Heart left ventricle (tissue), 13 donors: ENCODE measurements around the gene RNF114.

Experiments used
- CTCF ChIP-seq, 12 donors: fragments of 200-600 bp; sonication (generic) in 4 of 12; IDR thresholded peaks; one replicate each; pipeline versions ENCODE4 v1.5.0 to v1.8.0; 2018 to 2022; ENCODE audit warnings: antibody characterized with exemption in 12 of 12, mild to moderate bottlenecking in 5 of 12
- POLR2A ChIP-seq, 2 donors: fragments of 450-650 bp; IDR thresholded peaks; one replicate each; pipeline ENCODE4 v1.6.1; 2017; ENCODE audit warnings: antibody characterized with exemption in 2 of 2, mild to moderate bottlenecking in 2 of 2, moderate library complexity in 2 of 2
- donor health status: ischemic (EF 13 %, LVEDD 7.1; RV severe dilation, severe dysfunction).
- donor health status: DM: no; HTN: yes; CAD: no.
- donor health status: DM: no; HTN: no; CAD: no.
- donor health status: ischemic (EF 25% LVEDD 6.9; RV normal size, moderate dysfunction).
- donor health status: ischemic (EF 25% LVEDD 5.7; RV mildly dilated, moderate dysfunction).
- donor health status: ischemic (EF 35%, LVEDD 5.7; RV mildly dilated, moderate dysfunction).
- donor health status: nonischemic (EF 11% LVEDD 7.7; RV severe dilation, severe dysfunction).
- donor health status: DM: yes; HTN: yes; CAD: no.
- donor health status: PGD.
- donor health status: ischemic (EF 29% LVEDD 5.4; RV normal size, mild dysfunction).
- donor health status: nonischemic (EF 23%, LVEDD 6.1; RV moderate dilation, normal function).

GRCh38 chr20:49937027-49937929, 1.1 kb downstream of the RNF114 start:
- TF ChIP-seq CTCF (IDR thresholded peaks at IDR 0.05) (no peak), POLR2A (IDR thresholded peaks at IDR 0.05) (no peak)
